ENCODE measurements around the gene TMC6.
A peak's percentile ranks its signal among the peaks of the same experiment; 100 is the strongest.

TMC6 gene

DNA sequence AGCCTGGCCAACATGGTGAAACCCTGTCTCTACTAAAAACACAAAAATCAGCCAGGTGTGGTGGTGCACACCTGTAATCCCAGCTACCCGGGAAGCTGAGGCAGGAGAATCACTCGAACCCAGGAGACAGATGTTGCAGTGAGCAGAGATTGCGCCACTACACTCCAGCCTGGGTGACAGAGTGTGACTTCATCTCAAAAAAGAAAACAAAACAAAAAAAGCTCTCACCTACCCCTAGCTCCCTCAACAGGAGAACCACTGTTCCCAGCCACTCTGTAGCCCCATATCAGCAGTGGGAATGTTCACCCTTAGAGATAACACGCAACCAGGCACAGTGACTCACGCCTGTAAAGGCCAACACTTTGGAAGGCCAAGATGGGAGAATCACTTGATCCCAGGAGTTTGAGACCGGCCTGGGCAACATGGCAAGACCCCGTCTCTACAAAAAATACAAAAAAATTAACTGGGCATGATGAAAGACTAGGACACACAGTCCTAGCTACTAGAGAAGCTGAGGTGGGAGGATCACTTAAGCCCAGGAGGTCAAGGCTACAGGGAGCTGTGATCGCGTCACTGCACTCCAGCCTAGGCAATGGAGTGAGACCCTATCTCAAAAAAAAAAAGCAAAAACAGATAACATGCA lies 7.4 kb upstream of the TMC6 start:
- no peak for TF ChIP-seq ZFX (IDR thresholded peaks at IDR 0.05)
- TF ChIP-seq, protein P1, sequence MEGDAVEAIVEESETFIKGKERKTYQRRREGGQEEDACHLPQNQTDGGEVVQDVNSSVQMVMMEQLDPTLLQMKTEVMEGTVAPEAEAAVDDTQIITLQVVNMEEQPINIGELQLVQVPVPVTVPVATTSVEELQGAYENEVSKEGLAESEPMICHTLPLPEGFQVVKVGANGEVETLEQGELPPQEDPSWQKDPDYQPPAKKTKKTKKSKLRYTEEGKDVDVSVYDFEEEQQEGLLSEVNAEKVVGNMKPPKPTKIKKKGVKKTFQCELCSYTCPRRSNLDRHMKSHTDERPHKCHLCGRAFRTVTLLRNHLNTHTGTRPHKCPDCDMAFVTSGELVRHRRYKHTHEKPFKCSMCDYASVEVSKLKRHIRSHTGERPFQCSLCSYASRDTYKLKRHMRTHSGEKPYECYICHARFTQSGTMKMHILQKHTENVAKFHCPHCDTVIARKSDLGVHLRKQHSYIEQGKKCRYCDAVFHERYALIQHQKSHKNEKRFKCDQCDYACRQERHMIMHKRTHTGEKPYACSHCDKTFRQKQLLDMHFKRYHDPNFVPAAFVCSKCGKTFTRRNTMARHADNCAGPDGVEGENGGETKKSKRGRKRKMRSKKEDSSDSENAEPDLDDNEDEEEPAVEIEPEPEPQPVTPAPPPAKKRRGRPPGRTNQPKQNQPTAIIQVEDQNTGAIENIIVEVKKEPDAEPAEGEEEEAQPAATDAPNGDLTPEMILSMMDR (conservative IDR thresholded peaks at IDR 0.05), result no peak
- no peak overlapping the region for H3K27ac ChIP-seq

DNA sequence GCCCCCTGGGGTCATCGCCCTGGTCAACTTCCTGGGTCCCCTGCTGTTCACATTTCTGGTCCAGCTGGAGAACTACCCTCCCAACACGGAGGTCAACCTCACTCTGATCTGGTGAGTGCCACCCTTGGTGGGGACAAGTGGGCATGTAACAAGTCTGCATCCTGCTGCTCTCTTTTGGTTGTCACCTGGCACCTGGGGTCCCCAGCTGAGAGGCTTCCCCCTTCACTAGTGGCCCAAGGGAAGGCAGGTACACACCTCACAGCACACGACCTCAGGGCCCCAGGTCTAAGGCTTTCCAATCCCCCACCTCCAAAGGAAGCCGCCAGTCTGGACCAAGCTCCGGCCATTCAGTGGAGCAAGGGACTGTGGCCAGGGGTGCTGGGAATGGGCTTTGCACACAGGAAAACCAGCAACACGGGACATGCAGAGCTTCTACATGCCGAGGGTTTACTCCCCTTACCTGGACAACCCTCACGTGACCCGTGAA lies 6.4 kb upstream of the TMC6 start:
- no peak overlapping the region for H3K27ac ChIP-seq
- TF ChIP-seq, protein P1 (conservative IDR thresholded peaks at IDR 0.05), result no peak
- TF ChIP-seq ZFX (IDR thresholded peaks at IDR 0.05), result no peak

DNA sequence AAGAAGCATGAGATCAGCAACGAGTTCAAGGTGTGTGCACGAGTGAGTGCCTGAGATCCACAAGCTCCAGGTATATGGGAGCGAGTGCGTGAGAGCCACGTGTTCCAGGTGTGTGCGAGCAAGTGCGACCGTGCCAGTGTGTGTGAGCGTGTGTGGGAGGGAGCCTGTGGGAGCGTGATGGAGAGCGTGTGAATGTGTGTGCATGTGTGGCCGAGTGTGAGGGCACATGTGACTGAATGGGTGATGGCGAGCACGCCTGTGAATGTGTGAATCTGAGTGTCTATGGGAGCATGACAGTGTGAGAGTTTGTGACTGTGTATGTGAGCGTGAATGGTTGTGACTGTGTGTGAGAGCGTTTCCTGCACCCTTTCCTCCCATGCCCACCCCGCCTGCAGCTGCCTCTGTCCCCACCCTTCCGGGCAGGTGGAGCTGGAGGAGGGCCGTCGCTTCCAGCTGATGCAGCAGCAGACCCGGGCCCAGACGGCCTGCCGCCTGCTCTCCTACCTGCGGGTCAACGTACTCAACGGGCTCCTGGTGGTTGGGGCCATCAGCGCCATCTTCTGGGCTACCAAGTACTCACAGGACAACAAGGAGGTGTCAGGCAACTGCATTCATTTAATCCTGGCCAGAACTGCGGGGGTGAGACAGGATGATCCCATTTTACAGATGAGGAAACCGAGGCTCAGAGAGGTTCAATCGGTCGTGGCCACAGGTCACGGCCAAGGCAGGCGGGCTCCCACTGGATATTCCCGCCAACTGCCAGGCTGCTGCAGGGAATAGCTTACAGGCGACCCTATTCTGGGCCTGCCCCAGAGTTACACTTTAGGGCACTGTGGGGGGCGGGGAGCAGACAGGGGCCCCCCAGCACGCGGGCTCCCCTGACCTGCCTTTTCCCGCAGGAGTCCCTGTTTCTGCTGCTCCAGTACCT lies 5.7 kb upstream of the TMC6 start:
- no peak overlapping the region for H3K27ac ChIP-seq
- no peak for TF ChIP-seq ZFX (IDR thresholded peaks at IDR 0.05)
- TF ChIP-seq, protein P1 (conservative IDR thresholded peaks at IDR 0.05), result peak; percentile 86

- no peak overlapping the region for H3K27ac ChIP-seq
- TF ChIP-seq, protein P1 (conservative IDR thresholded peaks at IDR 0.05), result no peak
- TF ChIP-seq ZFX (IDR thresholded peaks at IDR 0.05), result no peak
Measured at GRCh38 chr17:78133179-78133951, 4.8 kb upstream of the TMC6 start.

GRCh38 chr17:78132767-78133178 lies 4.2 kb upstream of the TMC6 start:
- TF ChIP-seq, protein P1 (conservative IDR thresholded peaks at IDR 0.05), result no peak
- no peak for TF ChIP-seq ZFX (IDR thresholded peaks at IDR 0.05)
- H3K27ac ChIP-seq, result no peak overlapping the region

DNA sequence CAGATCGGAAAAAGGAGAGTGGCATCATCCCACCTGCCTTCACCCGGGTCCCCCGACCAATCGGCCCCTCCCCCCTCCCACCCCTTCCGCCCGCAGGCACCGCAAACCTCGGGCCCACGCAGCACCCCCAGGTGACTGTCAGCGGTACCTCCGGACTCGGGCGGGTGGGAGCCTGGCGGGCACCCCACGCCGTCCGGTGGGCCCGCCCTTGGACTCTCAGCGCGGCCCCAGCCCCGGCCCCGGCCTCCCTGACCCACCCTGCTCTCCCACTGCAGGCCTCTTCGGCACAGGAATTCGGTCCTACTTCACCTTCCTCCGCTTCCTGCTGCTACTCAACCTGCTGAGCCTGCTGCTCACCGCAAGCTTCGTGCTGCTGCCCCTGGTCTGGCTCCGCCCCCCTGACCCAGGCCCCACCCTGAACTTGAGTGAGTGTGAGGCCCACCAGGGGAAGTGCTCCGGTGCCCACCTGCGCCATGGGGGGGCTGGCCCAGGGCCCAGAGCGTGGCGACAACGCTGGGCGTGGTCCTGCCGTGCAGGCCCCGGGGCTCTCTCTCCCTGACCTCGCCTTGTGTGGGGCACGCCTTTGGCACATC lies 3.6 kb upstream of the TMC6 start:
- no peak overlapping the region for H3K27ac ChIP-seq
- TF ChIP-seq, protein P1 (conservative IDR thresholded peaks at IDR 0.05), result no peak
- TF ChIP-seq ZFX (IDR thresholded peaks at IDR 0.05), result no peak
